HuH-7.5 (cell line): ENCODE measurements around the gene NFE2L3.
"Not testable (repeated sequence)": the region's sequence is repeated elsewhere in the genome, so short reads cannot be mapped to it uniquely, and the experiment has no call there.

Experiments
- DNase-seq: peaks from one replicate; pipeline ENCODE4 v3.0.0; 2011; ENCODE audit warnings: low spot score

The NFE2L3 gene

DNA sequence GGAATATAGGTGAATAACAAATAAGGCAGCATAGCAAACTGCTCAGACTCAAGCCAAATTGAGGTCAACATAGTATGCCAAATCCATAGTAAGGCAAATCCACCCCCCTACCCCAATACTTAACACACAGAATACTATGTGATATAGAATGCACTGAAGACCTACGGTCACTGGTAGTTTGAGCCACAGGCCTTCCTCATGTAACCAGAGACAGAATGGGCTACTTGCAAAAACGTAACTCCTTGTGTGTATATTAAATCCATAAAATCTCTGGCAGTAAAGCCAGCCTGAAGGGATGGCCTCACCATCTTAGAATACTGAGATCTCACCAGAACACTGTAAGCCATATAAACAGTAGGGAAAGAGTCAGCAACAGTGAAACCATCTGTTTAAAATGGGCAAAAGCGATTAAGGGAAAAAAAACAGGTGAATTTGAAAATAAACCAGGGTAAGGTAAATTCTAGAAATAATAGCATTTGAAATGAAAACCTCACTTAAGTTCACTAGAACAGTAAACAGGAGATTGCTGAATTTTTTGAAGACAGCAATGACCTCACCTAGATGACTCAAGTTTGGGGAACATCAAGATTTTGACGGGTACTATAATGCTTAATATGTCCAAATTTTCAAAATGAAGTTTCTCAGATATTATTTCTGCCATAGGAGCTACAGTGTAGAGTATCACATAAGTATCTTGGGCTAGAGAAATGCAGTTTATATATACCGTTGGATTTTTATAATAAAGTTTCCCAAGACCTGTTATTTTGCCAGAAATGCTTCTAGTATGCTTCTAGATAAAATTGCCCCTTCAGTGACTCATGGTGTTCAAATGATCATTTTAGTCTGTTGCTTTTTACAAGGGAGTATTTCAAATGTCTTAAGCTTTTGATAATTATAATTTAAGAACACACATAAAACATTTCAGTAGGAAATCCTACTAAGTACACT is 34.6 kb downstream of the NFE2L3 start:
- no peak for DNase-seq

DNA sequence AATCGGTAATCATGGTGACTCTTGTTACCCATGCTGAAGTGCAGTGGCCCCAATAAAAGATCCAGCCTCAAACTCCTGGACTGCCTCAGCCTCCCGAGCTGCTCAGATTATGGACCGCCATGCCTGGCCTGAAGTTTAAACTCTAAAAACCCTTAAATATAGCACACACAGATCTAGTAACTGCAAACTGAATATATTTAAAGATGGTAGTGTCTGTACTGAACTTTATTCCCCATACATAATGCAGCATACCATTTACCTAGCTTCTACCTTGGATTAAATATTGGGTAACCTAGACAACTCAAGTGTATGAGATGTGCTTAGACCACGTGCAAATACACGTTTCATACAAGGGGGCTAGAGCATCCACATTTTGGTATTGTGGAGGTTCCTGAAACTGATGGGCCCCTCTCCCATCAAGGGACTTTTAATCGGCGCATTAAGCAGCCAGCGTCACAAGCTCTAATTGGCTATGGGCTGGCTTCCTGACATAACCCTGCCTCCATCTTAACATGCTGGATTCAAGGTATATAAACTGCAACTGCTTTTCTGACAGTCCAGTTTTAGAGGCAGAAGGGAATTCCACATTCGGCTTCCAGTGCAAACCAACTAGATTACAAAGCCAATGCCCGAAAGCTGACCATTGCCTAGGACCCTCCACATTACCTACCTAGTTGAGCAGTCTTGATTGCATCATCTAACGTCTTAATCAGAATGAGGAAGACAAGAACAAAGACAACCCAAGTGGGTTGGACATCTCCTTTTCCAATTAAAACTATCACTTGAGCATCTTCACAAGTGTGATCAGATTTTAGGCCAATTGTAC is 35.6 kb downstream of the NFE2L3 start:
- no peak for DNase-seq

DNA sequence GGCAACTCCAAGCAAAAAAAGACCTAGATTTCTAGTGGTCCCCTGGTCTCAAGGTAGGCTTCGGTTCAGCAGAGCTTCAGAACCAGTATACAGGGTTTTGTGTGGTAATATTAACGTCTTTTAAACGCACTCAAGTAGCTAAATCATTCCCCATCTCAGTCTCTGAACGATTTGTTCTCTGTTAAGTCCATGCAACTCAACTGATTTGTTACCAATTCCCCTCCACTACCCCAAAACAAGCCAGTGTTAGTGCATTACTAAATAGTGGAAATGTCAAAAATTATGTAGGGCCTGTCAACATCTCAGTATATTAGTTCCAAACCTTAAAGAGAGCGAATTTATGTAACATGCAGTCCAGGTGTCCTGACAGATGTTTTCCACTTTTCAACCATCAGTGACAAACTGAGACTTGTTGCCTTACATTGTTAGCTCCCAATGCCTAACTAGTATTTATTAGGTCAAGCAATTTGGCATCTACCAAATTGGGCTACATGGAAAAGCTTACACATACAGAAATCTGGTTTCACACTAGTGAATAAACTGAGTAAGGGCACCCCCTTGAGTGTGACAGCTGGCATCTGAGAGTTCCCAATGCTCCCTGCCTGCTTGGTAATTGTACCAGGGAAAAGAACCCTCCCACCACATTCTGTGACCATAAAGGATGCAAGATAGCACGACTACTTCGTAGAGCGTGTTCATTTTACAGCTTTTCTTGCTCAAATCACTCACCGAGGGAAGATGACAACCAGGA is 36.4 kb downstream of the NFE2L3 start:
- no peak for DNase-seq

DNA sequence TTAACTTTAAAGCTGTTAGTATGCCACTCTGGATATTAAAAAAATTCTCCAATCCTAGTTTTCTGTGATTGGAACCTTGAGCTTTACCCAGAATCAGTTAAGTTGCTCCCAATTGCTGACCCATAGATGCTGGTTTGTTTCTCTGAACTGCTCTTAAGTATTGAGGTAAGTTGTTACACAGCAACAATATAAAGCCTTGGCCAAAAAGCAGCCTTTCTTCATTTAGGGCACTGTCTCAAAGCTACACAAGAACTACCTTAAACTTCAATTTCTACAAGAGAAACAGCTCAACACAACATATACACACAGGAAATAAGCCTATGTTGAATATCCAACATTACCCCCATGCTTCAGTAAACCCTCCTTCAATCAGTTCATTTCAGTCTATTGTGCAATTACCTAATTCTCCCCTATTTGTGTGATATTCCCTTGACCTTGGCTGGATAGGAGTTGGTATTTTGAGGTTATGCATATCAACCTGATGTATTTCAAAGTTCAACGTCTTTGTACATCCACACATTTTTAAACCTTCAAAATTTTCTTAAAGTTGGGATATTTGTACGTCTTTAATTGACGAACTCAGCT is 37.1 kb downstream of the NFE2L3 start:
- DNase-seq = no peak

DNA sequence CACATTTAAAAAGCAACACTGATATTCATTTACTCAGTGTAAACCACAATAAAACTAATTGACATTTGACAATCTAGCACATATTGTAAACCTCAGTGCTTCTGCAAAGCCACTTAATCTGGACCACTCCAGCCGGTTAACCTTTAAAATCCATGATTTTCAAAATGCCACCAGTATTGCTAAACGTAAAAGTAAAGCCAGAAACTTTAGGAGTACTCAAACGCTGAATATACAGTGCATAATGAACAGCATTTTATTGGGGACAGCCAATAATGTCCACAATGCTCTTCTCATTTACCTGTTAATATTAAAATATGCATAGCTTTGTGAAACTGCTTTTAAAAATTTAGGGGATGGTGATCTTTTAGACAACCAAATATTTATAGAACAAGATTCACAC is 37.7 kb downstream of the NFE2L3 start:
- DNase-seq = no peak

DNA sequence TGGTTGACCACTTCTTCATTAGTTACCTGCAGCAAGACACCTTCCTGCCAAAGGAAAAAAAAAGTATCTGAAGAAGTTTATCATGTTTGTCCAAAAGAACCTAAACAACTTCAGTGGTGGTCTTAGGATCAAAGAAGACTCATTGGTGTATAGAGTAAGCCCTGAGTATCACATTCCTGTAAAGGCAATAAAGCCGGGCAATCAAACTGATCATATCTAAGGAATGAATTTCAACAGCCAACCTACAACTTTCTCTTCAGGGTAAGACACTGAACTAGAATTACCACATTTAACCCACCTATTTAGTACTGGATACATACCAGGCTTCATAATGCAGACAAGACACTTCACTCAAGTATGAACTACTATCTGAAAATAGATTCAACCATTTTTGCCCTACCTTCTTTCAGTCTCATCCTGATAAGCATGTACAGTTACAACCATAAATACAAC is 38.4 kb downstream of the NFE2L3 start:
- no peak for DNase-seq

DNA sequence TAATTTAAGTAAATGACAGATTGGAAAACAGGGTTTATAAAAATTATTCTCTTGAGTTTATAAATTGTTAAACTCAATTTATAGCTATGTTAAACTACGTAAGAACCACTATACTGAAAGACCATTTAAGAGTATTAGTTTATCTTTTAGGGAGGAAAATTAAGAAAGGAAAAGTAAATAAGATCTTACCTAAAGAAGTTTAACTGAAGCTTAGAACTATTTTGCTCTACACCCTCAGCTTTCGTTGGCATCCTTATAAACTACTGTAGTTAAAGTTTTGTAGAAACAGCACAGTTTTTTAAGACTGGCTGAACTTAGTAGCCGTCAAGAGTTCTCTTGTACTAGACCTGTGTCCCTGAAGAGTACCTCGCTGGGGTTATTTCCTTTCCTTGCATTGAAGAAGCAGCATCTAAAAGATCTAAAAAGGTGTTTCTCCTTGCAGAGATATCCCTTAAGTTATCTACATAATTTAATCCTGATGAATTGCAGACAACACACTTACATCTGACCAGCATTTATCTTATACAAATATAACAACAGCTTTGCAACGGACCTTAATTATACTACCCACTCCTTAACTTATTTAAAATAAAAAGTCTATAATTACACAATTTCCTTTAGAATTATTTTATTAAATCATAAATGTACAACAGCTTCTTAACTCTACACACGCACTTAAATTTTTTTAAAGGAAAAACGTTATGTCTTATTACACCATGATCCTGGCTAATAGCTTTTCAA is 39.4 kb downstream of the NFE2L3 start:
- DNase-seq = no peak

DNA sequence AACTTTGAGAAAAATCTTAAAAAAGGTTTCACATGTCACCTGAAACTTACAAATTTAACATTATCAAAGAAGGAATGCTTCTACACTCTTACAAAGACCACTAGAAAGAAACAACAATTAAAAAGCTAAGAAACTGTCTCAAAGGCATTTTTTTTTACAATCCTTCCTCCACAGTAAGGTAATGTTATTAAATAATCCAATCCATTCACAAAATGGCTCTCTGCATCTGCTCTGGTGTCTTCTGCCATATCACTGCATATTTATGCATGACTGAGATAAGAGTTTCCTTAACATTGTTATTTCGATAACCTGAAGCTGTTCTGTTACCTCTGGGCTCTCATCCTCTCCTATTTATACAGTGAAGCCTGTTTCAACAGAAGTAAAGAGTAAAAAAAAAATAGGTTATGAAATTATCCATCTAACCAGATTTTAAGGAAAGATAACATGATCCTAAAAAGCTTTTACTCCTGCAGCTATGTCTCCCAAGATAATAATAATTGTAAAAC is 40.0 kb downstream of the NFE2L3 start:
- DNase-seq = no peak

DNA sequence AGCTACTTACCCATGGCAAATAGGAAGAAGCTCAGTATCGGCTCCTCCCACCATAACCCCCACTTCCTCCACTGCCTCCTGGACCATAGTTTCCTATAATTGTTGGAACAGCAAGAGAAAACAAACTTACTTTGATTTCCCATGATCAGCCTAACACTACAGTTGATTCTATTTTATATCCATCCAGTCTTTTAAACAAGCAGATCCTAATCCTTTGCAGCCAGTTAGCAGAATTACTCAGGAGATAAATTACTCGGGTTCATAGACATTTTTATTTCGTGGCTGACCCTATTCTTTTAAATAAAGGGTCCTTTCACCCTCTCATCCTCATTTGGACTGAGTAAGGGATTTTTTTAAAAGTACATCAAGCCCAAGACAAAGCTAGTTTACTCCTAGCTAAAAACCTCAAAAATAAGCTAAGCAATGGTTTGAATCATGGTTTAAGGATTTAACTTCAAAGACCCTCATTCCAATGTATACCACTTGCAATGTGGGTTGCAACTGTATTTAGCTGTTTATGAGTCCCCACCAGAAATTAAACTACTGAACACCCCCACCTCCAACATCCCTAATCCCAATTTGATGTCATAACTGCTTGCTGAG is 40.6 kb downstream of the NFE2L3 start:
- DNase-seq = no peak

DNA sequence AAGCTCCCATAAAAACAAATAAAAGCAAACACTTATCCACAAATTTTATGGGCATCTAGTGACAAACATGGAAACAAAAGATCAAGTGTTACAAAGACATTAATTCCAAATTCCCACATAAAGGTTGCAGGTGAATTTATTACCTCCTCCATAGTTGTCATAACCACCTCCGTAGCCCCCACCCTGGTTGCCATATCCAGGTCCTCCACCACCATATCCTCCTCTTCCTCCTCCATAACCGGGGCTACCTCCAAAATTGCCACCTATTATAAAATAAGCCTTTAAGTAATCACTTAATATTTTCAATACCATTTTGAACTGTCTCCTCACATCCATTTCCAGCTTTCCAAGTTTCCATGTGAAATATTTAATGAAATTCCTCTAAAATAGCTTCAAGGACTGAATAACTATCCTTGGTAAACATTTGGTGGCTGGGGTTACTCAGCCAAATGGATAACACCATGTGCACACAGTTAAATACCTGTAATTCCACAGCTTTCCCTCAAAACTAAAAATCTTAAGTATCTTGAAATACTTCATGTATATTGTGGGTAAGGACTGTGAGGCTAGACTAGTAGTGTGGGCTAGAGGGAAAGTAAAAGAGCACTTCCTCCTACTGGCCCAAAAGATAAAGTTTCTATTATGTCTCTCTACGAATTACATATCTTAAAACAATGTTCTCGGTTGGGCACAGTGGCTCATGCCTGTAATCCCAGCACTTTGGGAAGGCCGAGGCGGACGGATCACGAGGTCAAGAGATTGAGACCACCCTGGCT is 41.6 kb downstream of the NFE2L3 start:
- DNase-seq = no peak

DNA sequence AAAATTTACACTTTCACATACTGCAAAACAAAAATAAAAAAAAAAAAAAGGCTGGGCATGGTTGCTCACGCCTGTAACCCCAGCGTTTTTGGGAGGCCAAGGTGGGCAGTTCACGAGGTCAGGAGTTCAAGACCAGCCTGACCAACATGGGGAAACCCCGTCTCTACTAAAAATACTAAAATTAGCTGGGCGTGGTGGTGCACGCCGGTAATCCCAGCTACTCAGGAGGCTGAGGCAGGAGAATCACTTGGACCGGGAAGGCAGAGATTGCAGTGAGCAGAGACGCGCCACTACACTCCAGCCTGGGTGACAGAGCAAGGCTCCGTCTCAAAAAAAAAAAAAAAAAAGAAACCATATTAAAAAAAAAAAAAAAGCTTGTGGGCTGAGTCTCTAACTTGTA is 42.8 kb downstream of the NFE2L3 start:
- not testable (repeated sequence) for DNase-seq

DNA sequence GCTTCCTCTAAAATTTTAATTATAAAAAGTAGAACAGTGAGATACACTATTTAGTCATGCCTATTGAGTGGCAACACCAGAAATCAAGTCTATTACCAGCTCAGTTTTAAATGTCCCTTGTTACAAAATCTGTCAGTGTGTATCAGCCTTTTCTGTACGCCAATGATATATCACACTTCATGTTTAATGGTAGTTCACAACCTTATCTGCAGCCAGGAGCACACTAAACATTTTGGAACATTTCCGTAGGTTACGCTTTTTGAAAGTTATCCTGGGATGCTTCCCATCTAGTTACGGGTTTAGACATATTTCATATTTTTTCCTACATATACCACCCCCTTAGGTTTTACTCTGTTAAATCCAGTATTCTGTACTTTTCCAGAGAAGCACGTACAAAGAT is 43.2 kb downstream of the NFE2L3 start:
- DNase-seq = no peak

DNA sequence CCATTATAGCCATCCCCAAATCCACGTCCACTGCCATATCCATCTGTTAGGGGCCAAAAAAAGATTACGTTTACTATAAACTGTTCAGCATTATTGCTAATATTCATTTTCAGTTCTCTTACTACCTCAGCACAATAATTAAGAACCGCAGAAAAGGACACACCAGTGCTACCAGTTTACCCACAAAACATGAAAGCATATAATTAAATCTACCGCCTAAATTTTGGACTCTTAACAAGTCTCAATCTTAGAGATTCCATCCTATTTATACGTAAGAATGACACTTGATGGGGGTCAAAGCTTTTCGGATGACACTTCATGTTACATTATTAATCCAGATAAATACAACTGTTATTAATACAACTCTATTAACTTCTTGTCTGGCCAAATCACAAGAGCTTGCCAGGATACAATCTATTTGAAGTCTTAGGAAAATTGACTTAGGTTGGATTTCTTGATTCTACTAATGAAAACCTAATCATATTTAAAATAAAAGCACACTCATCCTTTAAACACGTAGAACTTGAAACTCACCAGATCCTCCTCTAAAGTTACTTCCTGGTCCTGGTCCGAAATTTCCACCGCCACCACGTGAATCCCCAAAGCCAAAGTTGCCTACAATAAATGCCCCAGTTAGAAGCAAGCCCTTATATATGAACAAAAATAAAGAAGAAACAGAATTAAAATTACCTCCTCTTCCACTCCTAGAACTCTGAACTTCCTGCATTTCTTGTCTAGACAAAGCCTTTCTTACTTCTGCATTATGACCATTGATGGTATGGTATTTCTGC is 44.1 kb downstream of the NFE2L3 start:
- DNase-seq = no peak

DNA sequence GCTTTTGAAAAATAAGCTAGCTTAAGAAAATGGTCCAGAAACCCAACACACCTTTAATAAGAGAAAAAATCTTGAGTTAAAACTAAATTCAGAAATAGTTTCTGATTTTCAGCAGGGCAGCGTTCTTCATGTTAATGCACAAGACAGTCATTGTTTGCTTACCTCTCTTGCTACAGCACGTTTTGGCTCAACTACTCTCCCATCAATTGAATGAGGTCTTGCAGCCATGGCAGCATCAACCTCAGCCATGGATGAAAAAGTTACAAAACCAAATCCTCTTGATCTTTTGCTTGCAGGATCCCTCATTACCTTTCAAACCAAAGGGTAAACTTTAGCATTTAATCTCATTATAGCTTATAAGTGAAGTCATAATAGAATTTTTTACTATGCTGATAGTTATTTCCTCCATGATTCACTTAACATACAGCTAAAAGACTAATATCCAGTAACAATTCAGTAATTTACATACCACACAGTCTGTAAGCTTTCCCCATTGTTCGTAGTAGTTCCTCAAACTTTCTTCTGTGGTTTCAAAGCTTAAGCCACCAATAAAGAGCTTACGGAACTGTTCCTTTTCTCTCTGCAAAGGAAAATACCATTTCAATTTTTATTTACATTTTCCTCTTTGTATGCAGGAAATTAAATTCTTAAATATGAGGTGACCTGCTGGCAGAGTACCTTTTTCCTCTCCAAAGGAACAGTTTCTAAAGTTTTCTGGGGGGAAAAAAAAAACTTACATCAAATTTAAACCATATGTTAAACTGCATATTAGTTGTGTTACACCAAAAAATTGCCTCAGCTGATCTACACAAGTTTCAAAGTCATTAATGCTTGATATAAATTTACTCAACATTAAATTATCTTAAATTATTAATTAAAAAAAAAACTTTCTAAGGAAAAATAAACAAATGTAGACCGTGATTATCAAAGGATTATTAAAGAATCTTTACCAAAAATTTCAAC is 45.4 kb downstream of the NFE2L3 start:
- DNase-seq = no peak

DNA sequence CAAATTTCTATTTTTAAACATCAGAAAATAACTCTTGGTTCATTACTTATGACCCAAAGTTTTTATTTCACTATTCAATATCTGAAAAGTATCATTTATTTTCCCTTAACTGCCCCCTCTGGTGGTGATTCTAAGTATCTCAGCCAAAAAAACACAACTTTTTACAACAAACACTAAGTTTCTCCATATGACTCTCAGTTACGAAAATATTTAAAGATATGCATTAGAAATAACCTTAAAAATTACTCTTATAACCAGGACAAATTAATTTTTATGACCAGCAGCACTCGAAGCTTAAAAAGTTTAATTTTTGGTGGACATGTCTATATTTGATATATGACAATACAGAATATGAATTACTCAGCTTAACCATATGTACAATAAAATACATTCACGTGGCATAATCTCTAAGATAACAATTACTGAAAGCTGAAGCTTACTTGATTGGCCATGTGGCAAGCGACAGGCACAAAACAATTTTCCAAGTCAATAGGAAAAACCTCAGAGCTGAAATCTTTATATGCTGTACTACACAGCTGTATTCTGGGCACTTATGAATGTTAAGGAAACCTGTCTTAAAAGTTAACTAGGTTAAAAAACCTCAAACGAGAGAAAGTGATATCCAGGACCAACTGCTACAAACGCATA is 46.3 kb downstream of the NFE2L3 start:
- DNase-seq = no peak

DNA sequence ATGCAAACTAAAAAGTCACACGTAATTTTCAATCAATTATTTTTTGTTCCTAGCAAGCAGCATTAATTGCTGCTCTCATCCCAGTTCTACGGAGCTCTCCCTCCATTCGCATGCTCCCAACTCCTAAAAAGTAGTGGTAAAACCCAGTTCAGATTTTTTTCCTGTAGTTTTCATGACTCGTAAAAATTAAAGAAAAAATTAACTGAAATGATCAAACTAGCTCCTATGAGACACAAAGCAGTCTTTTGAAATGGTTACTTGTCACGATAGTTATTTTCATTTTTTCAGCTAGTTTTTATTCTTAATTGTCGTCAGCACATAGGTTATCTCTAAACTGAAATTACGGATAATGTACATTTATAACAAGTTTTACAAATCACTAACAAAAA is 46.8 kb downstream of the NFE2L3 start:
- DNase-seq = no peak

DNA sequence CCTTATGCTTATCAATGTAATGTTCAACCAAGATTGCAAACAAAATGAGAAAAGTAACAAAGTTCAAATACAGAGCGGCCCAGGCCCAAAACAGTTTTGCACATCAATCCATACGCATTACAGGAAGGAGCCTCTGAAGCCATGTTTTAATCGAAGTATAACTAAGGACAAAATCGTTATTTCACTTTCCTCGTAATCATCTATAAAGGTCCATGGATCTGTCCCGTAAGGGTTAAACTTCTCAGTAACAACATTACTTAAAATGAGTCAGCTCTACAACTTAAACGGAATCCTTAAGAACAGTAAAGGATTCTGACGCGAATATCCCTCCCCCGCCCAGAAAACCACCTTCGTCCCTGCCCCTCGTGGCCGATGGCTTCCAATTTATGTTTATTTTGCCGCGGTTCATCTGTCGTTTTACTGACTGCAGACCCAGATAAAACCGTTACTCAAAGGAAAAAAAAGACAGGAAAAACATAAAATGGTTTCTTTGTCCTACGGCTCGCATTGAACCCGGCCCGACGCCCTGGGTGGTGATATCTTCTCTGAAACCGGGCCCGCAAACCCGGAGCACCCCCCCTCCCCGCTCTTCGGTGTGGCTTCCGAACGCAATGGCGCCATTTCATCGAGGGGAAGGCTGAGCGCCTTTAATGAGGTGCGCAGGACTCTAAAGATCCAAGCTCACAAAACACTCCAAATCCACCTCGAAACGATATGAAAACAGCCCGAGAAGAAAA is 47.5 kb downstream of the NFE2L3 start:
- no peak for DNase-seq
